ENCODE results near the gene VPS11. TPM values are rescaled to one million over a fixed set of nuclear protein-coding genes. Genes with fewer than 3 reads are reported as not detected.
"Not testable (repeated sequence)": the region's sequence is repeated elsewhere in the genome, so short reads cannot be mapped to it uniquely, and the experiment has no call there.

The VPS11 gene
- total RNA-seq, 2 experiments from 2014 or later = 39.7 to 40.0 TPM

DNA sequence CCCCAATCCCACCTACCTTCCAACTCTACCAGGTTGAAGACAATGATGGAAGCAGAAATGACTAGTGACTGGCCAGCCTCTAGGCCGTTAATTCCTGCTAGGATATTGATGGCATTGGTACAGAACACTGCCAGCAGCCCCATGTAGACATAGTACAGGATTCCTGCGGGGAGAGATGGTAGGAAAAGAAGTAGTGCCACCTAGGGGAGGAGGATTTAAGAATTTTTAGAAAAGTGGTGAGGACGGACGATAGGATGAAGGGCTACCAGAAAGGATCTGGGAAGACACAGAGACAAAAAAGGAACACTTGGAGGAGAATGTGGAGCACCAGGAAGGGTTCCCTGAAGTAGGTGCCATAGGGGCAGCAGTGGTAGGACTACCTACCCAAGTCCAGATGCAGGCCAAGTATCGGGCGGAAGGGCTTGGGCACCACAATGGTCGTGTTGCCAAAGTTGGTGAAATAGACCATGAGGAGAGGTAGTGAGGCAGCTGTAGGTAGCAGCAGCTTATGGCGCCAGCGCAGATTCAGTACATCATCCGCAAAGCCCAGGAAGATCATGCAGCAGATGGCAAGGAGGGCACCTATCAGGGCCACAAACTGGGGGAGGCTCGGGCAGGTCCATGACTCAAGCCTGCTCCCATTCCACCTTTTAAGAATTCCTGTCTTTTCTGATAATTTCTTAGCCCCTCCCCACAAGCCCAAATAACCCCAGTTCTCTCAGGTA, 32.8 kb downstream of the VPS11 start:
- Mint-ChIP-seq H3K27ac (peak overlapping the region; percentile 99), H3K9me3 (no peaks in the 10 kb centered on the region), H3K4me3 (peak overlapping the region; percentile 90), H3K27me3 (no peaks in the 10 kb centered on the region), H3K36me3 (ENCODE audit: low read depth) (peaks cover 35% of the 10 kb centered on the region), H3K4me1 (peaks cover 61% of the 10 kb centered on the region)
- ChIA-PET POLR2A (no interaction called here), CTCF (interaction anchor here (0.6 to 1.2 kb wide), 3 partner anchors 22 to 672 kb away, joined by 3 to 4 read pairs (median 4); partner anchors contain the start of gene TRAPPC4)
- DNase-seq = no peak

DNA sequence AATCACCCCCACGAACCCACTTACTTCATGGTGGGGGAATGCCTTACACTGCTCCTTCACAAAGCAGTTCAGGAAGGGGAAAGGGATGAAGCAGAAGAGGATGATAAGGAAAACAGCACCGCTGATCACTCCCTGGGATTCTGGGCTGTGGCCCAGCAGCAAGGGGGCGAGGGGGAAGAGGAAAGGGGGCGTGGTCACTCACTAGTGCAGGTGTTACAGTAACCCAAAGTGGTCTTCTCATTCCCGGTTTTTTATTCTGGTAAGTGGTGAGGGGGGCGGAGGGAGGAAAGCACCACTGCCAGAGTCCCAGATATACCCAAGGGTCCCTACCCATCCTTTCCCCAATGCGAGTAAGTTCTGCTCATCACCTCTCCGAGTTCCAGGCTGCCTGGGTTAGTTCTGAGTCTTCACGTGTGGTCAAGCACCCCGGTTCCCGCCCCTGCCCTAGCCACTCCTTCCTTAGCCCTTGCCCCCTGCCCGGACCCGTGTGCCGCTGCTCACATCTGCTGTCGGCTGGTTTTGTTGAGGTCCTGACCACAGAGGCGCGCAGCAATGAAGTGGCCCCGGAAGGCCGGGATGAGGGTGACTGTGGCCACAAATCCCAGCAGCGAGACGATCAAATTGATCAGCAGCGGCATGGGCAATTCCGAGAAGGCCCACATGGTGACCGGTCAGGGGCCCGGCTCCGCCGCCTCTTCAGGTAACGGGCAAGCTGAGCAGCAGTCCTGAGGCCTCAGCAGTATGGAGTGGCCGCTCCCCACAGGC, 33.6 kb downstream of the VPS11 start:
- CTCF ChIA-PET = interaction anchor here (0.5 to 1.9 kb wide), 12 partner anchors 11 to 673 kb away, joined by 3 to 7 read pairs (median 4); partner anchors contain the start of genes HMBS and VPS11
- POLR2A ChIA-PET = no interaction called here
- H3K4me1 Mint-ChIP-seq = peaks cover 60% of the 10 kb centered on the region
- H3K9me3 Mint-ChIP-seq = no peaks in the 10 kb centered on the region
- no peaks in the 10 kb centered on the region for H3K27me3 Mint-ChIP-seq
- H3K27ac Mint-ChIP-seq = peak overlapping the region; percentile 99
- peak; percentile 35 for DNase-seq
- peak overlapping the region; percentile 90 for H3K4me3 Mint-ChIP-seq
- peaks cover 32% of the 10 kb centered on the region for H3K36me3 Mint-ChIP-seq (ENCODE audit: low read depth)

DNA sequence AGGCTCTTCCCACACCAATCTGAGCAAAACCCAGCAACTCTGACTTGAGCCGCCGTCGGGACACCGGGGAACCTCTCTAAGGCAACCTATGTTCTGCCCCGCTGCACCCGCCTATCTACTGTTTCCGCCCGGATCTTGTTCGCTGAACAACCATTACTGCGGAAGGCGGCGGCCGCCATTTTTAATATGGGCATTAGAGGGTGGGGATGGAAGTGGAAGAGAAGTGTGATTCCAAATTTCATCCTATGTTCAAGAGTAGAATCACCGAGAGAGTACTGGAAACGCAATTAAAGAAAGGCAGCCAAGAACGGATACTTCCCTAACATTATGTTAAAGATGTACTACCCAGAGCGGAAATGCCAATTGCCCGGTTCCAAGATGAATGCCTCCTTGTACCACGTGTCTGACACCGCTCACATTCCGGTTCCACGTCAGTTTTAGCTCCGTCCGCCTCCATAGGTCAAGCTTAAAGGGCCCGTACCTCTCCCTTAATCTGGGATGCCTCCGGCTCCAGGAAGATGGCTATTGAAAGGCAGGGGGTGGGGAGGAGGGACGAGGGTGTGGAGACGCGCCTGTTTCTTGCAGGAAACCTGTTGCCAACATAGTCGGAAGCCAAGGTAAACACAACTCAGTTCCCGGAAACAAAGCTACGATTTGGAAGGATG, 34.3 kb downstream of the VPS11 start, which contains the start of gene DPAGT1:
TSS of gene DPAGT1 (minus strand) at position 95 of the 665 bp plus-strand sequence. CDS start 198 bp downstream, outside the sequence.
- DNase-seq = peak; percentile 91
- peak within 1 kb of the TSS; percentile 99 for H3K27ac Mint-ChIP-seq
- H3K27me3 Mint-ChIP-seq = no peaks in the 10 kb centered on the region
- peaks cover 60% of the 10 kb centered on the region for H3K4me1 Mint-ChIP-seq
- ChIA-PET POLR2A (interaction anchor here (0.7 to 1.1 kb wide), 2 partner anchors 51 to 210 kb away, joined by 4 to 6 read pairs; no protein-coding TSS in a partner anchor), CTCF (interaction anchor here (0.5 to 1.9 kb wide), 16 partner anchors 10 to 222 kb away, joined by 3 to 7 read pairs (median 3); partner anchors contain the start of genes HINFP, HMBS and VPS11)
- H3K4me3 Mint-ChIP-seq = peak within 1 kb of the TSS; percentile 90
- peaks cover 25% of the 10 kb centered on the region for H3K36me3 Mint-ChIP-seq (ENCODE audit: low read depth)
- H3K9me3 Mint-ChIP-seq = no peaks in the 10 kb centered on the region

DNA sequence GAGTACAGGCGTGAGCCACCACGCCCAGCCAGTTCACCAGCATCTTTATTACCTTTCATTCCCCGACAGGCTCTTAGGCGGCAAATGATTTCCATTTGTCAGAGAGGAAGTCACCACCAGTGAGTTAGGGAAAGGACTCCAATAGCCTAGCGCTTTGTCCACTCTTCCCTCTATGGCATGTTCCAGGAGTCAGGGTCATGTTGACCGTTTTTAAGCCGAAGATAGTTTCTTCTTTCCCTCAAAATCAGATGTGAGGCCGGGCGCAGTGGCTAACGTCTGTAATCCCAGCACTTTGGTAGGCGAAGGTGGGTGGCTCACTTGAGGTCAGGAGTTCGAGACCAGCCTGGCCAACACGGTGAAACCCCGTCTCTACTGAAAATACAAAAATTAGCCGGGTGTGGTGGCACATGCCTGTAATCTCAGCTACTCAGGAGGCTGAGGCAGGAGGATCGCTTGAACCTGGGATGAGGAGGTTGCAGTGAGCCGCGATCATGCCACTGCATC, 35.6 kb downstream of the VPS11 start:
- H3K9me3 Mint-ChIP-seq, H3K27me3 Mint-ChIP-seq, DNase-seq: not testable (repeated sequence)
- Mint-ChIP-seq H3K36me3 (ENCODE audit: low read depth) (peaks cover 14% of the 10 kb centered on the region), H3K4me1 (peaks cover 53% of the 10 kb centered on the region), H3K4me3 (peak overlapping the region; percentile 90), H3K27ac (peak overlapping the region; percentile 99)
- CTCF ChIA-PET = interaction anchor here (0.6 to 1.5 kb wide), 4 partner anchors 41 to 458 kb away, joined by 3 read pairs; no protein-coding TSS in a partner anchor
- POLR2A ChIA-PET = interaction anchor here (1.1 kb wide), 1 partner anchor 52 kb away, joined by 4 read pairs; no protein-coding TSS in a partner anchor

DNA sequence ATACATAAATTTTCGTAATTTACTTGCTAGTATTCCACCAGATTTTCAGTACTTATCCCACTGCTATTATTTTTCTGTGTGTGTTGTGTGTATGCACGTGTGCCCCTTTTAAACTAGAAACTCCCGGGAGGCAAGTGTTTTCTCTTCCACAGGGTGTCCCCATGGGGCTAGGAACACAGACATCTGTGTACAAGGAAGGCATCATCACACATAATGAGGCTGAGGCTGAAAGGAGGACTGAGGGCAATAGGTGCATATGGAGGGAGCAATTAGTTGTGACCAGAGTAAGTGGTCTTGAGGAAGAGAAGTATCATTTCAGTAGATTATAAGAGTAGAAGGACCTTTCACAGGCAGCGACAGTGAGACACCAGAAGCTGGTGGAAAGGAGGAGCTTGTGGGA, 36.2 kb downstream of the VPS11 start:
- ChIA-PET POLR2A (no interaction called here), CTCF (interaction anchor here (0.7 to 1.5 kb wide), 2 partner anchors 8 to 65 kb away, joined by 3 read pairs; partner anchors contain the start of gene NLRX1)
- Mint-ChIP-seq H3K27ac (no peak overlapping the region), H3K27me3 (no peaks in the 10 kb centered on the region), H3K4me1 (peaks cover 54% of the 10 kb centered on the region), H3K36me3 (ENCODE audit: low read depth) (peaks cover 14% of the 10 kb centered on the region), H3K4me3 (peak overlapping the region; percentile 60), H3K9me3 (no peaks in the 10 kb centered on the region)
- no peak for DNase-seq

DNA sequence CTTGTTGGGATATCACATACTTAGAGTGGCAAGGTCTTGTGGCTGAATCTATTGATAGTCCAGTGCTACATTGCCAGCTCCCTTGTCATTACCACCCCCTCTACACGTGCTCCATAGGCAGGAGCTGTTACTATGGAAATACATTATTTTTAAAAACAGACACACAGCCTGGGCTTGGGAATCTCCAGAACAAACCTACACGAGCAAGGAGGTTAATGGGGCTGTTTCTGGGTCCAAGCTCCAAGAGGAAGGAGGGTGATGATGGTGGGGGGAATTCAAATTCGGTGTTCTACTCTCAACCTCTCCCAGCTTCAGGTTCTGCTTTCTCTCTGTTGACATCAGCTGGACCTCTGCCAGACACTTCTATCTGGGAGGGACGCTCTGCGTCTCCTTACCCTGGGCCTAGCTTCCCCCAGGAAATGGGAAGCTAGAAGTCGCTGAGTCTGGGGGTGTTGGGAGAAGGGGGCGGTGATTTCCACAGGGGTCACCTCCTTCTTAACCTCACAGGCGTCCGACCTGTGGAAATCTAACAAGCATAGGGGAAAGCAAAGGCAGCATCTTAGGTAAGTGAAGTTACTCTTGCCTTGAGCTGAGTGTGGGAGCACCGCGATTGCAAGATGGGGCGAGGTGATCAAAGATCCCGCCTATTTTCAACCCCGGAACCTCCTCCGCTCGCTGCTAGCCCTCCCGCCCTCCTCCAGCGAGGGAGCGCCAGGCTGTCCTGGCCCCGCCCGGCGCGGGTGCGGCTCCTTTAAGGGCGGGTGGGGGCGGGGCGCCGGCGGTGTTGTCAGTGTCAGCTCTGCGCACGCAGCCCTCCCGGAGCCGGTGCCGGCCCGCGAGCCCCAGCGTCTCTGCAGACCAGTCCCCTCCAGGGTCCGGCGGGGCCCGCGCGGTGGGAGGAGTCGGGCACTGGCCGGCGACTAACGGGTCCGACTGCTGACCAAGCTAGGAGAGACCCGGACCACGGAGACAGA, 39.2 kb downstream of the VPS11 start, which contains the start of gene C2CD2L:
TSS of gene C2CD2L (plus strand) at position 781 of the 974 bp plus-strand sequence. CDS start 398 bp downstream, outside the sequence.
- ChIA-PET CTCF (interaction anchor here (0.6 to 1.9 kb wide), 11 partner anchors 9 to 234 kb away, joined by 3 to 8 read pairs (median 3); partner anchors contain the start of gene C1QTNF5), POLR2A (interaction anchor here (0.6 to 1.5 kb wide), 6 partner anchors 10 to 325 kb away, joined by 3 to 7 read pairs (median 4); partner anchors contain the start of gene CBL)
- peaks cover 32% of the 10 kb centered on the region for H3K36me3 Mint-ChIP-seq (ENCODE audit: low read depth)
- no peaks in the 10 kb centered on the region for H3K27me3 Mint-ChIP-seq
- H3K4me3 Mint-ChIP-seq = peak within 1 kb of the TSS; percentile 92
- DNase-seq = peak; percentile 92
- H3K4me1 Mint-ChIP-seq = peaks cover 58% of the 10 kb centered on the region
- H3K27ac Mint-ChIP-seq = peak within 1 kb of the TSS; percentile 94
- H3K9me3 Mint-ChIP-seq = no peaks in the 10 kb centered on the region

DNA sequence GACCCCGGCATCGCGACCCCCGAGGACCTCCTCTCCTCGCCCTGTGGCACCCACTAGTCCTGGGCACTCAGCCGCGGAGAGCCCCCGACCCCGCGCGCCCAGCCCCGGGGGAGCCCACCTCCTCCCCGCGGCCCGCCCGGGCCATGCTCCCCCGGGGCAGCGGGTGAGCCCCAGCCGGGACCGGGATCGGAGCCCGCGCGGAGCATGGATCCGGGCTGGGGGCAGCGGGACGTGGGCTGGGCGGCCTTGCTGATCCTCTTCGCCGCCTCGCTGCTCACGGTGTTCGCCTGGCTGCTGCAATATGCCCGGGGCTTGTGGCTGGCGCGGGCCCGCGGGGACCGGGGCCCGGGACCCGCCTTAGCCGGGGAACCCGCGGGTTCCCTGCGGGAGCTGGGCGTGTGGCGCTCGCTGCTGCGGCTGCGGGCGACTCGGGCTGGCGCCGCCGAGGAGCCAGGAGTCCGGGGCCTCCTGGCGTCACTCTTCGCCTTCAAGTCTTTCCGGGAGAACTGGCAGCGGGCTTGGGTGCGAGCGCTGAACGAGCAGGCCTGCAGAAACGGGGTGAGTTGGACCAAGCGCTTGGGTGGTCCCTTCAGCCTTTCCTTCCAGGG, 40.0 kb downstream of the VPS11 start:
- Mint-ChIP-seq H3K4me3 (peak overlapping the region; percentile 92), H3K27me3 (no peaks in the 10 kb centered on the region), H3K36me3 (ENCODE audit: low read depth) (peaks cover 38% of the 10 kb centered on the region), H3K27ac (peak overlapping the region; percentile 89), H3K9me3 (no peaks in the 10 kb centered on the region), H3K4me1 (peaks cover 54% of the 10 kb centered on the region)
- DNase-seq = no peak
- ChIA-PET POLR2A (interaction anchor here (0.8 to 1.5 kb wide), 5 partner anchors 11 to 213 kb away, joined by 3 to 7 read pairs (median 4); partner anchors contain the start of gene CBL), CTCF (interaction anchor here (0.9 to 1.9 kb wide), 7 partner anchors 8 to 234 kb away, joined by 3 to 8 read pairs (median 3); partner anchors contain the start of gene C1QTNF5)

DNA sequence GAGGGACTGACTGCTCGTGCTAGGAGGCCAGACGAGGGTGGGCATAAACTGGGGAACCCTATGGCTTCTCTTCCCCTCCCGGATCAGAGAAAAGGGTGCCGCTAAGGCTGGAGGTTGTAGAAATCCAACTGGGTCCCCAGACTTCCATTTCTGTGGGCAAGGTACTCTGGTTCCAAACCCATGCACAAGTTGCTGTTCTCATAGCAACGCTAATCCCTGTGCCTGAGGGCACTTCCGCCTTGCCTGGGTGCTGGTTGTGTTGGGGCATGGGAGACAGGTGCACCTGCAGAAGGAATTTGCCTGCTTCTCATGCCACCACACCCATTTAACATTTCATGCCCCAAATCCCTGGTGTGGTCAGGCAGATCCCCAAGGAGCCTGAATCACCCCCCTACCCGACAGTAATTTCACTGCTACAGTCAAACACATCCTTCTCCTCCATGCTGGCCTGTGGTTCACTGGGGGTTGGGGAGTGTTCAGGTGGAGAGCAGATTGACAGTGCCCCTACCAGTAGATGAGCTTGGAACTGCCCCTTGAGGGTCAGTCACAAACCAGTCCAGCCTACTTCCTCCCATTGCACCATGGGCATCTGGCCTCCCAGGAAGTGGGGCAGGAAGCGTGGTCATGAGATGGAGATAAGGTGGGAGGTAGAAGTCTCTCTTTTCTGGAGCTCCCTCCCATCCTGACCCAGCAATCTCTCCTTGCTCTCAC, 40.7 kb downstream of the VPS11 start:
- H3K36me3 Mint-ChIP-seq (ENCODE audit: low read depth) = peaks cover 44% of the 10 kb centered on the region
- DNase-seq = peak; percentile 59
- ChIA-PET CTCF (interaction anchor here (0.6 to 2.6 kb wide), 12 partner anchors 10 to 89 kb away, joined by 3 to 8 read pairs (median 3); partner anchors contain the start of genes HINFP, HMBS and NLRX1), POLR2A (no interaction called here)
- H3K4me3 Mint-ChIP-seq = peak overlapping the region; percentile 92
- H3K27ac Mint-ChIP-seq = peak overlapping the region; percentile 89
- H3K4me1 Mint-ChIP-seq = peaks cover 52% of the 10 kb centered on the region
- H3K27me3 Mint-ChIP-seq = no peaks in the 10 kb centered on the region
- no peaks in the 10 kb centered on the region for H3K9me3 Mint-ChIP-seq

DNA sequence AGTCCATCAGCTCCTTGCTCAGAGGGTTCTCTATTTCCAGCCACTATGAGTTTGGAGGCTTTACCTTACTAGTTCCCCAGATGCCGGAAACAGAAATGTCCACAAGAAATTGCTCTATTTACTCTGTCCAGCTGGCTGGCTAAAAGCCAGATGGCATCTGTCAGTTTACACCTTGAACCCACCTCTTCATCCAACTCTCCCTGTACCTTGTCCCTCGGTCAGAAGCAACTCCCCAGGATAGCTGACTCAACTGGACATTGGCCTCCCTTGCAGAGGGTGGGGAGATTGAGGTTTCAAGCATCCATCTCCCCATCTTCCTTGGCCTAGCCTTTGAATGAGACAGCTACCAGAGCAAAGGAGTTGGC, 41.2 kb downstream of the VPS11 start:
- Mint-ChIP-seq H3K9me3 (no peaks in the 10 kb centered on the region), H3K27ac (peak overlapping the region; percentile 89), H3K36me3 (ENCODE audit: low read depth) (peaks cover 49% of the 10 kb centered on the region), H3K27me3 (no peaks in the 10 kb centered on the region), H3K4me1 (peaks cover 55% of the 10 kb centered on the region), H3K4me3 (peak overlapping the region; percentile 92)
- POLR2A ChIA-PET = no interaction called here
- no peak for DNase-seq
- CTCF ChIA-PET = interaction anchor here (0.6 to 2.6 kb wide), 12 partner anchors 9 to 158 kb away, joined by 3 to 8 read pairs (median 3); partner anchors contain the start of genes HINFP, HMBS and NLRX1

DNA sequence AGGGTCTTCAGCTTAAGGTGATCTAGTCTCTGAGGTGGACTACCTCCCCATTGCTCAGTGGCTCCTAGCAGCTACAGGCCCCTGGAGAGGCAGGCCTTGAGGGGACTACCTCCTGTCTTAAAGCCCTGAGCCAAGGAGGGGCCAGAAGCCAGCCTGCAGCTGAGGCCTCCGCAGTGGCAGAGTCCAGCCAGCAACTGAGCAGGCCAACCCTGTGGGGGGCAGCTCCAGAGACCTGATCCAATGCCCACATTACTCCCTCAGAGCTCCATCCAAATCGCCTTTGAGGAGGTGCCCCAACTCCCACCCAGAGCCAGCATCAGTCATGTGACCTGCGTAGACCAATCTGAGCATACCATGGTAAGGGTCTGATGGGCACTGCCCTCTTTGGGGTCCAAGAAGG, 42.2 kb downstream of the VPS11 start:
- DNase-seq = no peak
- Mint-ChIP-seq H3K4me1 (peaks cover 58% of the 10 kb centered on the region), H3K36me3 (ENCODE audit: low read depth) (peaks cover 55% of the 10 kb centered on the region)

More for the DNA sequence above, 42.2 kb downstream of the VPS11 start:
- Mint-ChIP-seq H3K9me3 (no peaks in the 10 kb centered on the region), H3K27ac (peak overlapping the region; percentile 1), H3K27me3 (no peaks in the 10 kb centered on the region), H3K4me3 (peak overlapping the region; percentile 92)
- CTCF ChIA-PET = interaction anchor here (0.5 to 2.6 kb wide), 7 partner anchors 8 to 999 kb away, joined by 3 to 8 read pairs (median 4); partner anchors contain the start of genes HINFP and NLRX1
- POLR2A ChIA-PET = no interaction called here

All from activated CD4-positive, alpha-beta T cell treated with anti-CD3 and anti-CD28 coated beads, Interleukin-2, amount 10 ng/mL, durations not matched to agents 7 days and 5 days (primary cell).